ENCODE data around the gene OTX2.

The OTX2 gene

DNA sequence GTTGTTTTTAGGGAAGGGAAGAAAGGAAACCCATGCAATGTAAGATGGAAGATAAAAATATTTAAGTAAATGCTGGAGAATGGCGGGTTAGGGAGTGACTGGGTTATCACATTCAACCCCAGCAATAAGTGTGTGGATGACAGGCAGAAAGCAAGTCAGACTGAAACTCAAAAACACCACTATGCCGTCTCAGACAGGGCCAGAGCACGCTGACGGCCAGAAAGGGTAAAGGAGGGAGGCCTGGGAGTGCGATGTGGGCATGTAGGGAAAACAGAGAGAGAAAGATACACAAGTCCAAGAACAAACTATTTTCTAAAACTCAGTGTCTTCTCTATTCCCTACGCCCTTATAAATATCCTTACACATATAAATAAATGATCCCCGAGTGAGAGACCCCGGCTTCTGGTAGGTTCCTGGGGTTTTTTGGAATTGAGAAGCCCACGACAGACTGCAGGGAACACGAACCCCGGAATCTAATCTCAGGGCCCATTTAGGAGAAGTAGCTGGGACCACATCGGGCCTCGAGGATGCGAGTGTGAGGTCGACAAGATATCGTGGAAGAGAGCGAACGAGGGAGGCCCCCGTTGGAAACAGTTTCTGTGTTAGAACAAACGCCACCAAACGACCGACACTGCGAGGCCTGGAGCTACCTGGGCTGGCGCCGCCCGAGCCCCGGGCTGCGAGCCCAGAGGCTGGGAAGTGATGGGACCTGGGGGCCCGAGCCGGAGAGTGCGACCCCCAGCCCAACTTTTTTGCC, 735 bp upstream of the OTX2 start:
- H3K36me3 ChIP-seq (ENCODE audit: low read length): no peaks in the 10 kb centered on the region
- no peaks in the 10 kb centered on the region for H3K27me3 ChIP-seq (ENCODE audit: low read length)
- no peak overlapping the region for H3K9ac ChIP-seq (ENCODE audit: low read length)
- no peaks in the 10 kb centered on the region for H3K79me2 ChIP-seq (ENCODE audit: insufficient read depth, low read length)
- H3K4me3 ChIP-seq (ENCODE audit: insufficient read depth, low read length, poor library complexity, severe bottlenecking): no peak overlapping the region
- H3K4me2 ChIP-seq (ENCODE audit: low read depth, low read length, poor library complexity, severe bottlenecking): no peak overlapping the region
- H3K27ac ChIP-seq (ENCODE audit: low read depth, low read length): no peak overlapping the region
- no peaks in the 10 kb centered on the region for H3K9me2 ChIP-seq (replicated peaks; ENCODE audit: insufficient read depth, low read length)
- H3K9me3 ChIP-seq (ENCODE audit: insufficient read depth, low read length): no peaks in the 10 kb centered on the region
- TF ChIP-seq, protein P1, sequence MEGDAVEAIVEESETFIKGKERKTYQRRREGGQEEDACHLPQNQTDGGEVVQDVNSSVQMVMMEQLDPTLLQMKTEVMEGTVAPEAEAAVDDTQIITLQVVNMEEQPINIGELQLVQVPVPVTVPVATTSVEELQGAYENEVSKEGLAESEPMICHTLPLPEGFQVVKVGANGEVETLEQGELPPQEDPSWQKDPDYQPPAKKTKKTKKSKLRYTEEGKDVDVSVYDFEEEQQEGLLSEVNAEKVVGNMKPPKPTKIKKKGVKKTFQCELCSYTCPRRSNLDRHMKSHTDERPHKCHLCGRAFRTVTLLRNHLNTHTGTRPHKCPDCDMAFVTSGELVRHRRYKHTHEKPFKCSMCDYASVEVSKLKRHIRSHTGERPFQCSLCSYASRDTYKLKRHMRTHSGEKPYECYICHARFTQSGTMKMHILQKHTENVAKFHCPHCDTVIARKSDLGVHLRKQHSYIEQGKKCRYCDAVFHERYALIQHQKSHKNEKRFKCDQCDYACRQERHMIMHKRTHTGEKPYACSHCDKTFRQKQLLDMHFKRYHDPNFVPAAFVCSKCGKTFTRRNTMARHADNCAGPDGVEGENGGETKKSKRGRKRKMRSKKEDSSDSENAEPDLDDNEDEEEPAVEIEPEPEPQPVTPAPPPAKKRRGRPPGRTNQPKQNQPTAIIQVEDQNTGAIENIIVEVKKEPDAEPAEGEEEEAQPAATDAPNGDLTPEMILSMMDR (IDR thresholded peaks at IDR 0.05; ENCODE audit: insufficient read depth, low read length, poor library complexity, severe bottlenecking): no peak
- TF ChIP-seq EZH2phosphoT487 (conservative IDR thresholded peaks at IDR 0.05; ENCODE audit: low read length): no peak
- H4K20me1 ChIP-seq (ENCODE audit: low read depth, low read length): no peaks in the 10 kb centered on the region
- no peaks in the 10 kb centered on the region for H3F3A ChIP-seq (ENCODE audit: insufficient read depth)
- no peak overlapping the region for H2AFZ ChIP-seq (ENCODE audit: low read depth, low read length, severe bottlenecking)

- Histone ChIP-seq H3K79me2 (ENCODE audit: insufficient read depth, low read length) (no peaks in the 10 kb centered on the region), H3K9ac (ENCODE audit: low read length) (no peak overlapping the region), H4K20me1 (ENCODE audit: low read depth, low read length) (no peaks in the 10 kb centered on the region), H2AFZ (ENCODE audit: low read depth, low read length, severe bottlenecking) (no peak overlapping the region), H3F3A (ENCODE audit: insufficient read depth) (no peaks in the 10 kb centered on the region), H3K4me3 (ENCODE audit: insufficient read depth, low read length, poor library complexity, severe bottlenecking) (no peak overlapping the region), H3K27me3 (ENCODE audit: low read length) (no peaks in the 10 kb centered on the region), H3K9me3 (ENCODE audit: insufficient read depth, low read length) (no peaks in the 10 kb centered on the region), H3K4me2 (ENCODE audit: low read depth, low read length, poor library complexity, severe bottlenecking) (no peak overlapping the region), H3K27ac (ENCODE audit: low read depth, low read length) (no peak overlapping the region), H3K9me2 (replicated peaks; ENCODE audit: insufficient read depth, low read length) (no peaks in the 10 kb centered on the region), H3K36me3 (ENCODE audit: low read length) (no peaks in the 10 kb centered on the region)
- TF ChIP-seq, protein P1 (IDR thresholded peaks at IDR 0.05; ENCODE audit: insufficient read depth, low read length, poor library complexity, severe bottlenecking): no peak
- TF ChIP-seq EZH2phosphoT487 (conservative IDR thresholded peaks at IDR 0.05; ENCODE audit: low read length): no peak
These were observed 771 bp downstream of the OTX2 start for GRCh38 chr14:56809270-56810146.

- Histone ChIP-seq H3K79me2 (ENCODE audit: insufficient read depth, low read length) (no peaks in the 10 kb centered on the region), H3K27me3 (ENCODE audit: low read length) (no peaks in the 10 kb centered on the region), H2AFZ (ENCODE audit: low read depth, low read length, severe bottlenecking) (no peak overlapping the region), H4K20me1 (ENCODE audit: low read depth, low read length) (no peaks in the 10 kb centered on the region), H3K9ac (ENCODE audit: low read length) (no peak overlapping the region), H3K9me2 (replicated peaks; ENCODE audit: insufficient read depth, low read length) (no peaks in the 10 kb centered on the region), H3K9me3 (ENCODE audit: insufficient read depth, low read length) (no peaks in the 10 kb centered on the region), H3F3A (ENCODE audit: insufficient read depth) (no peaks in the 10 kb centered on the region), H3K36me3 (ENCODE audit: low read length) (no peaks in the 10 kb centered on the region), H3K4me3 (ENCODE audit: insufficient read depth, low read length, poor library complexity, severe bottlenecking) (no peak overlapping the region), H3K4me2 (ENCODE audit: low read depth, low read length, poor library complexity, severe bottlenecking) (no peak overlapping the region), H3K27ac (ENCODE audit: low read depth, low read length) (no peak overlapping the region)
- TF ChIP-seq, protein P1 (IDR thresholded peaks at IDR 0.05; ENCODE audit: insufficient read depth, low read length, poor library complexity, severe bottlenecking): no peak
These were observed 1.7 kb downstream of the OTX2 start for GRCh38 chr14:56808383-56809269.

Data from SU-DHL-6 (cell line).